Measurements from ENCODE around the gene ZNF320. TPM values are rescaled to one million over a fixed set of nuclear protein-coding genes. Genes with fewer than 3 reads are reported as not detected.
"Not testable (repeated sequence)": the region's sequence is repeated elsewhere in the genome, so short reads cannot be mapped to it uniquely, and the experiment has no call there.

Gene ZNF320
- total RNA-seq, 1 experiment from 2014 or later = 12.2 TPM

DNA sequence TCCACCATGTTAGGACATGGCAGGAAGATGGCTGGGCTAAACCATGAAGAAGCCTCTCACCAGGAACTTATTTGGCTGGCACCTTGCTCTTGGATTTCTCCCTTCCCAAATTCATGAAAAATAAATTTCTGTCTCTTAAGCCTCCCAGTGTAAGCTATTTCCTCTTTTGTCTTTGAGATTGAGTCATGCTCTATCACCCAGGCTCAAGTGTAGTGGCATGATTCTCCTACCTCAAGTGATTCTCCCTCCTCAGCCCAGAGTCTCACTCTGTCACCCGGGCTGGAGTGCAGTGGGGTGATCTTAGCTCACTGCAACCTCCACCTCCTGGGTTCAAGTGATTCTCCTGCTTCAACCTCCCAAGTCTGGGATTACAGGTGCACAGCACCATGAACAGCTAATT lies 13.2 kb upstream of the ZNF320 start:
- H3K36me3 ChIP-seq (ENCODE audit: insufficient read depth, low read length, poor library complexity, severe bottlenecking) = peaks cover 3% of the 10 kb centered on the region
- BruUV-seq (replicated peaks) = no TSS peak
- no peaks in the 10 kb centered on the region for H3K9me3 ChIP-seq (ENCODE audit: low read depth, low read length, poor library complexity, severe bottlenecking)
- no peaks in the 10 kb centered on the region for H3K27me3 ChIP-seq (replicated peaks; ENCODE audit: insufficient read depth, low read depth, low read length, poor library complexity)
- TF ChIP-seq, protein P1, sequence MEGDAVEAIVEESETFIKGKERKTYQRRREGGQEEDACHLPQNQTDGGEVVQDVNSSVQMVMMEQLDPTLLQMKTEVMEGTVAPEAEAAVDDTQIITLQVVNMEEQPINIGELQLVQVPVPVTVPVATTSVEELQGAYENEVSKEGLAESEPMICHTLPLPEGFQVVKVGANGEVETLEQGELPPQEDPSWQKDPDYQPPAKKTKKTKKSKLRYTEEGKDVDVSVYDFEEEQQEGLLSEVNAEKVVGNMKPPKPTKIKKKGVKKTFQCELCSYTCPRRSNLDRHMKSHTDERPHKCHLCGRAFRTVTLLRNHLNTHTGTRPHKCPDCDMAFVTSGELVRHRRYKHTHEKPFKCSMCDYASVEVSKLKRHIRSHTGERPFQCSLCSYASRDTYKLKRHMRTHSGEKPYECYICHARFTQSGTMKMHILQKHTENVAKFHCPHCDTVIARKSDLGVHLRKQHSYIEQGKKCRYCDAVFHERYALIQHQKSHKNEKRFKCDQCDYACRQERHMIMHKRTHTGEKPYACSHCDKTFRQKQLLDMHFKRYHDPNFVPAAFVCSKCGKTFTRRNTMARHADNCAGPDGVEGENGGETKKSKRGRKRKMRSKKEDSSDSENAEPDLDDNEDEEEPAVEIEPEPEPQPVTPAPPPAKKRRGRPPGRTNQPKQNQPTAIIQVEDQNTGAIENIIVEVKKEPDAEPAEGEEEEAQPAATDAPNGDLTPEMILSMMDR (conservative IDR thresholded peaks at IDR 0.05; ENCODE audit: low read depth, low read length) = no peak
- no peak for TF ChIP-seq EZH2 (IDR thresholded peaks at IDR 0.05; ENCODE audit: borderline replicate concordance, low read depth, low read length, poor library complexity, severe bottlenecking)
- intact Hi-C loops (cut with micrococcal nuclease; ENCODE audit: unreplicated experiment) = no loop called here
- no peak for DNase-seq (ENCODE audit: low spot score)
- no peak overlapping the region for H3K4me3 ChIP-seq (ENCODE audit: low read depth, low read length, poor library complexity, severe bottlenecking)
- no peak overlapping the region for H3K27ac ChIP-seq (ENCODE audit: low read depth, low read length, poor library complexity, severe bottlenecking)
- ChIA-PET POLR2A (ENCODE audit: low non-redundant PET) (no interaction called here), CTCF (no interaction called here)
- H3K4me1 ChIP-seq (ENCODE audit: insufficient read depth, low read length, poor library complexity, severe bottlenecking) = no peaks in the 10 kb centered on the region

- DNase-seq (ENCODE audit: low spot score); CTCF ChIA-PET; H3K9me3 ChIP-seq (ENCODE audit: low read depth, low read length, poor library complexity, severe bottlenecking); intact Hi-C loops (cut with micrococcal nuclease; ENCODE audit: unreplicated experiment); H3K27ac ChIP-seq (ENCODE audit: low read depth, low read length, poor library complexity, severe bottlenecking); H3K27me3 ChIP-seq (replicated peaks; ENCODE audit: insufficient read depth, low read depth, low read length, poor library complexity); H3K4me3 ChIP-seq (ENCODE audit: low read depth, low read length, poor library complexity, severe bottlenecking); H3K36me3 ChIP-seq (ENCODE audit: insufficient read depth, low read length, poor library complexity, severe bottlenecking); BruUV-seq (replicated peaks); H3K4me1 ChIP-seq (ENCODE audit: insufficient read depth, low read length, poor library complexity, severe bottlenecking); POLR2A ChIA-PET (ENCODE audit: low non-redundant PET): not testable (repeated sequence)
These were observed 6.8 kb upstream of the ZNF320 start for GRCh38 chr19:52904052-52904780.

- Histone ChIP-seq H3K4me3 (ENCODE audit: low read depth, low read length, poor library complexity, severe bottlenecking) (no peak overlapping the region), H3K36me3 (ENCODE audit: insufficient read depth, low read length, poor library complexity, severe bottlenecking) (no peaks in the 10 kb centered on the region), H3K9me3 (ENCODE audit: low read depth, low read length, poor library complexity, severe bottlenecking) (no peaks in the 10 kb centered on the region), H3K27ac (ENCODE audit: low read depth, low read length, poor library complexity, severe bottlenecking) (no peak overlapping the region), H3K4me1 (ENCODE audit: insufficient read depth, low read length, poor library complexity, severe bottlenecking) (no peaks in the 10 kb centered on the region), H3K27me3 (replicated peaks; ENCODE audit: insufficient read depth, low read depth, low read length, poor library complexity) (no peaks in the 10 kb centered on the region)
- TF ChIP-seq, protein P1 (conservative IDR thresholded peaks at IDR 0.05; ENCODE audit: low read depth, low read length) = no peak
- no peak for TF ChIP-seq EZH2 (IDR thresholded peaks at IDR 0.05; ENCODE audit: borderline replicate concordance, low read depth, low read length, poor library complexity, severe bottlenecking)
- no peak for DNase-seq (ENCODE audit: low spot score)
- CTCF ChIA-PET = no interaction called here
- intact Hi-C loops (cut with micrococcal nuclease; ENCODE audit: unreplicated experiment) = no loop called here
- POLR2A ChIA-PET (ENCODE audit: low non-redundant PET) = no interaction called here
- BruUV-seq (replicated peaks) = no TSS peak
These were observed 4.4 kb upstream of the ZNF320 start for GRCh38 chr19:52901842-52902241.

GRCh38 chr19:52898596-52898995 lies 1.2 kb upstream of the ZNF320 start:
- H3K9me3 ChIP-seq (ENCODE audit: low read depth, low read length, poor library complexity, severe bottlenecking); H3K4me1 ChIP-seq (ENCODE audit: insufficient read depth, low read length, poor library complexity, severe bottlenecking); DNase-seq (ENCODE audit: low spot score); H3K36me3 ChIP-seq (ENCODE audit: insufficient read depth, low read length, poor library complexity, severe bottlenecking); BruUV-seq (replicated peaks); H3K27me3 ChIP-seq (replicated peaks; ENCODE audit: insufficient read depth, low read depth, low read length, poor library complexity); H3K27ac ChIP-seq (ENCODE audit: low read depth, low read length, poor library complexity, severe bottlenecking); CTCF ChIA-PET; intact Hi-C loops (cut with micrococcal nuclease; ENCODE audit: unreplicated experiment); POLR2A ChIA-PET (ENCODE audit: low non-redundant PET); H3K4me3 ChIP-seq (ENCODE audit: low read depth, low read length, poor library complexity, severe bottlenecking): not testable (repeated sequence)

Measured in A673 (cell line).